ENCODE results near the gene C1GALT1.

DNA sequence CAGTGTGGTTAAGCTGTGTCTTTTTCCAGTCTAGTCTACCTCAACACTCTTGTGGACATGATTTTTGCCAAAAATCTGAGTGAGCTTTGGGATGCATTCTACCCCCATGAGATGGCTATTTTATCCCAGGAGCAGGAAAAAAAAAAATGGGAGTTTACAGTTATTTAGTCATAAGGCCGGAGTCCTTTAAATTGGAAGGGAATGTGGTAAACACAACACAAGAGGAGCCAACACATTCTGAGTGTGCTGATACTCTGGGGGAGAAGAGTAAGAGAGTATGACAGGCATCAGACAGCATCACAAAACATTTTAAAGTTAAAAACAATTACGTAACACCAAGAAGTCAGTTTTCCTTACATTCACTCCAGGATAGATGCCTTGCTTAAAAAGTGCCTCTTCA, 46.1 kb downstream of the C1GALT1 start:
- TF ChIP-seq, protein P1, sequence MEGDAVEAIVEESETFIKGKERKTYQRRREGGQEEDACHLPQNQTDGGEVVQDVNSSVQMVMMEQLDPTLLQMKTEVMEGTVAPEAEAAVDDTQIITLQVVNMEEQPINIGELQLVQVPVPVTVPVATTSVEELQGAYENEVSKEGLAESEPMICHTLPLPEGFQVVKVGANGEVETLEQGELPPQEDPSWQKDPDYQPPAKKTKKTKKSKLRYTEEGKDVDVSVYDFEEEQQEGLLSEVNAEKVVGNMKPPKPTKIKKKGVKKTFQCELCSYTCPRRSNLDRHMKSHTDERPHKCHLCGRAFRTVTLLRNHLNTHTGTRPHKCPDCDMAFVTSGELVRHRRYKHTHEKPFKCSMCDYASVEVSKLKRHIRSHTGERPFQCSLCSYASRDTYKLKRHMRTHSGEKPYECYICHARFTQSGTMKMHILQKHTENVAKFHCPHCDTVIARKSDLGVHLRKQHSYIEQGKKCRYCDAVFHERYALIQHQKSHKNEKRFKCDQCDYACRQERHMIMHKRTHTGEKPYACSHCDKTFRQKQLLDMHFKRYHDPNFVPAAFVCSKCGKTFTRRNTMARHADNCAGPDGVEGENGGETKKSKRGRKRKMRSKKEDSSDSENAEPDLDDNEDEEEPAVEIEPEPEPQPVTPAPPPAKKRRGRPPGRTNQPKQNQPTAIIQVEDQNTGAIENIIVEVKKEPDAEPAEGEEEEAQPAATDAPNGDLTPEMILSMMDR (IDR thresholded peaks at IDR 0.05): no peak
- TF ChIP-seq POLR2AphosphoS5 (IDR thresholded peaks at IDR 0.05; ENCODE audit: low read depth, low read length) (no peak), SIN3A (IDR thresholded peaks at IDR 0.05; ENCODE audit: borderline replicate concordance, insufficient read depth, low read depth, low read length) (no peak), TCF7L2 (IDR thresholded peaks at IDR 0.05; ENCODE audit: low read depth, low read length) (no peak)
- TF ChIP-seq, protein P2, sequence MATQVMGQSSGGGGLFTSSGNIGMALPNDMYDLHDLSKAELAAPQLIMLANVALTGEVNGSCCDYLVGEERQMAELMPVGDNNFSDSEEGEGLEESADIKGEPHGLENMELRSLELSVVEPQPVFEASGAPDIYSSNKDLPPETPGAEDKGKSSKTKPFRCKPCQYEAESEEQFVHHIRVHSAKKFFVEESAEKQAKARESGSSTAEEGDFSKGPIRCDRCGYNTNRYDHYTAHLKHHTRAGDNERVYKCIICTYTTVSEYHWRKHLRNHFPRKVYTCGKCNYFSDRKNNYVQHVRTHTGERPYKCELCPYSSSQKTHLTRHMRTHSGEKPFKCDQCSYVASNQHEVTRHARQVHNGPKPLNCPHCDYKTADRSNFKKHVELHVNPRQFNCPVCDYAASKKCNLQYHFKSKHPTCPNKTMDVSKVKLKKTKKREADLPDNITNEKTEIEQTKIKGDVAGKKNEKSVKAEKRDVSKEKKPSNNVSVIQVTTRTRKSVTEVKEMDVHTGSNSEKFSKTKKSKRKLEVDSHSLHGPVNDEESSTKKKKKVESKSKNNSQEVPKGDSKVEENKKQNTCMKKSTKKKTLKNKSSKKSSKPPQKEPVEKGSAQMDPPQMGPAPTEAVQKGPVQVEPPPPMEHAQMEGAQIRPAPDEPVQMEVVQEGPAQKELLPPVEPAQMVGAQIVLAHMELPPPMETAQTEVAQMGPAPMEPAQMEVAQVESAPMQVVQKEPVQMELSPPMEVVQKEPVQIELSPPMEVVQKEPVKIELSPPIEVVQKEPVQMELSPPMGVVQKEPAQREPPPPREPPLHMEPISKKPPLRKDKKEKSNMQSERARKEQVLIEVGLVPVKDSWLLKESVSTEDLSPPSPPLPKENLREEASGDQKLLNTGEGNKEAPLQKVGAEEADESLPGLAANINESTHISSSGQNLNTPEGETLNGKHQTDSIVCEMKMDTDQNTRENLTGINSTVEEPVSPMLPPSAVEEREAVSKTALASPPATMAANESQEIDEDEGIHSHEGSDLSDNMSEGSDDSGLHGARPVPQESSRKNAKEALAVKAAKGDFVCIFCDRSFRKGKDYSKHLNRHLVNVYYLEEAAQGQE (IDR thresholded peaks at IDR 0.05; ENCODE audit: insufficient read depth in 1 of 2, low read depth in 2 of 2, low read length in 1 of 2): no peak
